GM12878 (cell line): ENCODE measurements around the gene GNB5. TPM values are rescaled to one million over a fixed set of nuclear protein-coding genes. Genes with fewer than 3 reads are reported as not detected.

Experiments used
- BRCA1 ChIP-seq: IDR thresholded peaks from 2 replicates; pipeline ENCODE4 v1.6.1; 2011; ENCODE audit warnings: low read depth, low read length, improper control_type of control experiment
- NFXL1 ChIP-seq: fragments of 450-650 bp; IDR thresholded peaks from 2 replicates; pipeline ENCODE4 v1.6.1; 2017; ENCODE audit warnings: antibody characterized with exemption, mild to moderate bottlenecking, borderline replicate concordance
- SMC3 ChIP-seq: IDR thresholded peaks from 2 replicates; pipeline ENCODE4 v1.6.1; 2011; ENCODE audit warnings: low read length, improper control_type of control experiment, borderline replicate concordance
- TCF12 ChIP-seq: IDR thresholded peaks from 2 replicates; pipeline ENCODE4 v1.6.1; 2011; ENCODE audit warnings: low read depth, mild to moderate bottlenecking, low read length
- polyA plus RNA-seq, 11 experiments: library from polyadenylated mRNA; depleted of rRNA in 4 of 11; unstranded in 6 of 11; stranded (reverse) in 5 of 11; fragments of >200 nt; fragmentation: Nextera tagmentation in 4 of 11; fragmentation: Illumina TruSeq in 1 of 11; extraction: Ambion mirVana in 4 of 11; extraction: Trizol in 1 of 11; gene quantifications; 1 replicate in 1 of 11; 2 replicates in 10 of 11; pipeline versions ENCODE4 v1.2.1 to v1.2.3, GENCODE V29; 2011 to 2016; ENCODE audit warnings: inconsistent platforms in 2 of 11, missing spikeins in 2 of 11, low read depth in 1 of 11
- total RNA-seq, 4 experiments: library from RNA; depleted of rRNA in 3 of 4; stranded (reverse); fragments of >200 nt in 3 of 4; fragmentation: Illumina TruSeq in 1 of 4; extraction: Trizol in 1 of 4; gene quantifications; 2 replicates each; pipeline versions ENCODE4 v1.2.1 to v1.2.3, GENCODE V29; 2013 to 2021
- TF ChIP-seq, protein P1 (sequence below): IDR thresholded peaks from 2 replicates; pipeline ENCODE4 v1.6.1; 2011; ENCODE audit warnings: borderline replicate concordance, low read depth, mild to moderate bottlenecking, moderate library complexity, low read length; ENCODE audit not compliant: insufficient read depth, poor library complexity, severe bottlenecking
- TF ChIP-seq, protein P2 (sequence below): fragments of 450-650 bp; IDR thresholded peaks from 2 replicates; pipeline ENCODE4 v1.6.1; 2016; ENCODE audit warnings: mild to moderate bottlenecking

Gene GNB5
- total and polyA plus RNA-seq, 10 of the 15 experiments (the other 5 are each of a cell fraction or from before 2014, with no cell fraction given) = 2.4 to 25.9 (median 15.2) TPM

DNA sequence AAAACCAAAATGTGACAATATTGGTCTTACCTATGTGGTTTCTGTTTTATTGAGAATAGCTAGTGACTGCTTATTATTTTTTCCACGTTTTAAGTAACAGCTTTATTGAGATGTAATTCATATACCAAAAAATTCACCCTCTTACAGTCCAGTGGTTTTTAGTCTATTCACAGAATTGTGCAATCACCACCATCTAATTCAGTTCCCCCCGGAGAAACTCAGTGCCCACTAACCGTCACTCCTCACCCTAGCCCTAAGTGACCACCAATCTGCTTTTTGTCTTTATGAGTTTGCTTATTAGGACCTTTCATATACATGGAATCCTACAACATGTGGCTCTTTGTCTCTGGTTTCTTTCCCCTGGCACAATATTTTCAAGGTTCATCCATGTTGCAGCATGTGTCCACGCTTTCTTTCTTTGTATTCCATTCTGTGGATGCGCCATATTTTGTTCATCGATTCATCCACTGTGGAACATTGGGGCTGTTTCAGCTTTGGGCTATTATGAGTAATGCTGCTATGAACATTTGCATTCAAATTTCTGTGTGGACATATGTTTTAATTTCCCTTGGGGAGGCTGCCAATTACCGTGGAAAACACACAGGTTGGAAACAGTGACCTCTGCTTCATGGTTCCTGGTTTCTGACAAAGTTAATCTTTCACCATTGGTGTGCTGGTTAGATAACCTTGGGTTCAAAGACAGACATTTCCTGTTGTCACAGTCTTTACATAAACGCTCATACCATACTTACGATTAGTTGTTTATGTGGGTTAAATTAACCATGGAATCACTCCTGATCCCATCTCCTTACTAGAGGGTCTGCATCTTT, 75.4 kb downstream of the GNB5 start (continued):
- TF ChIP-seq, protein P1, sequence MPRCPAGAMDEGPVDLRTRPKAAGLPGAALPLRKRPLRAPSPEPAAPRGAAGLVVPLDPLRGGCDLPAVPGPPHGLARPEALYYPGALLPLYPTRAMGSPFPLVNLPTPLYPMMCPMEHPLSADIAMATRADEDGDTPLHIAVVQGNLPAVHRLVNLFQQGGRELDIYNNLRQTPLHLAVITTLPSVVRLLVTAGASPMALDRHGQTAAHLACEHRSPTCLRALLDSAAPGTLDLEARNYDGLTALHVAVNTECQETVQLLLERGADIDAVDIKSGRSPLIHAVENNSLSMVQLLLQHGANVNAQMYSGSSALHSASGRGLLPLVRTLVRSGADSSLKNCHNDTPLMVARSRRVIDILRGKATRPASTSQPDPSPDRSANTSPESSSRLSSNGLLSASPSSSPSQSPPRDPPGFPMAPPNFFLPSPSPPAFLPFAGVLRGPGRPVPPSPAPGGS = no peak
- TF ChIP-seq TCF12 (no peak), NFXL1 (no peak), BRCA1 (no peak), SMC3 (no peak)
- TF ChIP-seq, protein P2, sequence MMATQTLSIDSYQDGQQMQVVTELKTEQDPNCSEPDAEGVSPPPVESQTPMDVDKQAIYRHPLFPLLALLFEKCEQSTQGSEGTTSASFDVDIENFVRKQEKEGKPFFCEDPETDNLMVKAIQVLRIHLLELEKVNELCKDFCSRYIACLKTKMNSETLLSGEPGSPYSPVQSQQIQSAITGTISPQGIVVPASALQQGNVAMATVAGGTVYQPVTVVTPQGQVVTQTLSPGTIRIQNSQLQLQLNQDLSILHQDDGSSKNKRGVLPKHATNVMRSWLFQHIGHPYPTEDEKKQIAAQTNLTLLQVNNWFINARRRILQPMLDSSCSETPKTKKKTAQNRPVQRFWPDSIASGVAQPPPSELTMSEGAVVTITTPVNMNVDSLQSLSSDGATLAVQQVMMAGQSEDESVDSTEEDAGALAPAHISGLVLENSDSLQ = no peak
